HG03565 (cell line): ENCODE data around the gene IL22RA1.

Experiments used
- ATAC-seq: cut with Tn5 transposase; IDR thresholded peaks from one replicate; pipeline ENCODE4 v1.9.1; 2021; ENCODE audit warnings: mild to moderate bottlenecking, moderate library complexity; ENCODE audit not compliant: unreplicated experiment

IL22RA1 gene

GRCh38 chr1:24117722-24118409 lies 25.1 kb downstream of the IL22RA1 start:
- ATAC-seq, result no peak

- no peak for ATAC-seq
Measured at GRCh38 chr1:24117132-24117531, 25.8 kb downstream of the IL22RA1 start.

GRCh38 chr1:24114753-24115152 lies 28.2 kb downstream of the IL22RA1 start:
- ATAC-seq, result no peak

GRCh38 chr1:24113641-24114033 lies 29.3 kb downstream of the IL22RA1 start:
- no peak for ATAC-seq

- no peak for ATAC-seq
Measured at GRCh38 chr1:24111996-24112779, 30.8 kb downstream of the IL22RA1 start, which contains the start of gene MYOM3. TSS of gene MYOM3 (minus strand) at chr1:24112135. CDS start at chr1:24108636, 3,499 bp downstream.

GRCh38 chr1:24111262-24111995 lies 31.5 kb downstream of the IL22RA1 start:
- no peak for ATAC-seq

- ATAC-seq, result no peak
Measured at GRCh38 chr1:24110642-24111261, 32.2 kb downstream of the IL22RA1 start.

GRCh38 chr1:24109686-24110475 lies 33.1 kb downstream of the IL22RA1 start:
- ATAC-seq, result no peak

- ATAC-seq, result no peak
Measured at GRCh38 chr1:24109166-24109483, 33.8 kb downstream of the IL22RA1 start.

- ATAC-seq, result no peak
Measured at GRCh38 chr1:24108334-24109165, 34.4 kb downstream of the IL22RA1 start.

GRCh38 chr1:24107462-24108138 lies 35.3 kb downstream of the IL22RA1 start:
- no peak for ATAC-seq

- ATAC-seq, result no peak
Measured at GRCh38 chr1:24105368-24106160, 37.4 kb downstream of the IL22RA1 start.

GRCh38 chr1:24104854-24105253 lies 38.1 kb downstream of the IL22RA1 start:
- ATAC-seq, result no peak

- ATAC-seq, result no peak
Measured at GRCh38 chr1:24103879-24104278, 39.1 kb downstream of the IL22RA1 start.

- ATAC-seq, result no peak
Measured at GRCh38 chr1:24103408-24103807, 39.5 kb downstream of the IL22RA1 start.

GRCh38 chr1:24102961-24103360 lies 40.0 kb downstream of the IL22RA1 start:
- ATAC-seq, result no peak

- no peak for ATAC-seq
Measured at GRCh38 chr1:24101796-24102586, 40.9 kb downstream of the IL22RA1 start.
